ENCODE measurements around the gene PGP. TPM values are rescaled to one million over a fixed set of nuclear protein-coding genes. Genes with fewer than 3 reads are reported as not detected.

Gene PGP
- total RNA-seq, 1 donor from 2014 or later, result 31.5 TPM

DNA sequence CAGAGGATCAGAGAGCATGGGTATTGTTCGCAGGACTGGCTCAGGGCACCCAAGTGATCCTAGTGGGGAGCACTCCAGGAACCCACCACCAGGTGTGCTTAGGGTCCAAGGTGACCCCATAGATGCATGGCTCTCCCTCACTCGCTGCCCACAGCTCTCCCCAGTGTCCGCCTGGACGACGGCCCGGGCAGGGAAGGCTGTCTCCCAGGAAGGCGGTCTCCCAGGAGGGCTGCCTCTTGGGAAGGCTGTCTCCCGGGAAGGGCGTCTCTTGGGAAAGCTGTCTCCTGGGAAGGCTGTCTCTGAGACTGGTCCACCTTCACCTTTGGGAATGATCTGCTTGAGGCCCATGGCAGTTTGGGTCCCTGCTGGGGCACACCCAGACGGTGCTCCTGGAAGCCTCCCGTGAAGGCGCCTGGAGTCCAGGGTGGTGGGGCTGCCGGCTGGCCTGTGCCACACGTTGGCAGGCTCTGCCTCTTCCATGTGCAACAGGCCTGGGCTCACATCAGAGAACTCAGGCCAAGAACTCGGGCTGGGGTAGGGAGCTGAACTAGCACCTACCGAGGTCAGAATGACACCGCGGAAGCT, 31.8 kb upstream of the PGP start:
- Mint-ChIP-seq H3K27me3 (ENCODE audit: unreplicated experiment) (peaks cover 6% of the 10 kb centered on the region), H3K4me1 (ENCODE audit: unreplicated experiment) (peaks cover 5% of the 10 kb centered on the region), H3K36me3 (ENCODE audit: low read depth, unreplicated experiment) (peaks cover 10% of the 10 kb centered on the region), H3K4me3 (ENCODE audit: unreplicated experiment) (no peak overlapping the region), H3K9me3 (ENCODE audit: unreplicated experiment) (no peaks in the 10 kb centered on the region), H3K27ac (ENCODE audit: unreplicated experiment) (no peak overlapping the region)
- TF ChIP-seq CTCF (IDR thresholded peaks at IDR 0.05; ENCODE audit: unreplicated experiment), result no peak
- DNase-seq (ENCODE audit: low spot score), result no peak

GRCh38 chr16:2244926-2245795, 30.5 kb upstream of the PGP start:
- H3K9me3 Mint-ChIP-seq (ENCODE audit: unreplicated experiment), result no peaks in the 10 kb centered on the region
- no peak for DNase-seq (ENCODE audit: low spot score)
- no peak for TF ChIP-seq CTCF (IDR thresholded peaks at IDR 0.05; ENCODE audit: unreplicated experiment)

GRCh38 chr16:2244301-2244700, 29.7 kb upstream of the PGP start:
- Mint-ChIP-seq H3K9me3 (ENCODE audit: unreplicated experiment) (no peaks in the 10 kb centered on the region), H3K36me3 (ENCODE audit: low read depth, unreplicated experiment) (peaks cover 10% of the 10 kb centered on the region), H3K4me1 (ENCODE audit: unreplicated experiment) (no peaks in the 10 kb centered on the region), H3K4me3 (ENCODE audit: unreplicated experiment) (no peak overlapping the region), H3K27ac (ENCODE audit: unreplicated experiment) (no peak overlapping the region), H3K27me3 (ENCODE audit: unreplicated experiment) (peaks cover 3% of the 10 kb centered on the region)
- no peak for TF ChIP-seq CTCF (IDR thresholded peaks at IDR 0.05; ENCODE audit: unreplicated experiment)
- DNase-seq (ENCODE audit: low spot score), result no peak

More at GRCh38 chr16:2244926-2245795, 30.5 kb upstream of the PGP start:
- Mint-ChIP-seq H3K27ac (ENCODE audit: unreplicated experiment) (no peak overlapping the region), H3K36me3 (ENCODE audit: low read depth, unreplicated experiment) (peaks cover 10% of the 10 kb centered on the region), H3K4me1 (ENCODE audit: unreplicated experiment) (no peaks in the 10 kb centered on the region), H3K4me3 (ENCODE audit: unreplicated experiment) (no peak overlapping the region), H3K27me3 (ENCODE audit: unreplicated experiment) (peaks cover 3% of the 10 kb centered on the region)

- no peak for DNase-seq (ENCODE audit: low spot score)
- Mint-ChIP-seq H3K27ac (ENCODE audit: unreplicated experiment) (no peak overlapping the region), H3K4me1 (ENCODE audit: unreplicated experiment) (no peaks in the 10 kb centered on the region), H3K4me3 (ENCODE audit: unreplicated experiment) (no peak overlapping the region), H3K27me3 (ENCODE audit: unreplicated experiment) (peaks cover 3% of the 10 kb centered on the region), H3K36me3 (ENCODE audit: low read depth, unreplicated experiment) (peaks cover 10% of the 10 kb centered on the region), H3K9me3 (ENCODE audit: unreplicated experiment) (no peaks in the 10 kb centered on the region)
- no peak for TF ChIP-seq CTCF (IDR thresholded peaks at IDR 0.05; ENCODE audit: unreplicated experiment)
Observed at GRCh38 chr16:2243781-2244180, 29.1 kb upstream of the PGP start.

- Mint-ChIP-seq H3K4me3 (ENCODE audit: unreplicated experiment) (no peak overlapping the region), H3K36me3 (ENCODE audit: low read depth, unreplicated experiment) (peaks cover 10% of the 10 kb centered on the region), H3K4me1 (ENCODE audit: unreplicated experiment) (no peaks in the 10 kb centered on the region), H3K27ac (ENCODE audit: unreplicated experiment) (no peak overlapping the region), H3K27me3 (ENCODE audit: unreplicated experiment) (peaks cover 4% of the 10 kb centered on the region), H3K9me3 (ENCODE audit: unreplicated experiment) (no peaks in the 10 kb centered on the region)
- no peak for DNase-seq (ENCODE audit: low spot score)
- TF ChIP-seq CTCF (IDR thresholded peaks at IDR 0.05; ENCODE audit: unreplicated experiment), result no peak
Observed at GRCh38 chr16:2243031-2243528, 28.4 kb upstream of the PGP start.

All from endothelial cell (in vitro differentiated cells).